ENCODE results near the gene LHX1.

The LHX1 gene

DNA sequence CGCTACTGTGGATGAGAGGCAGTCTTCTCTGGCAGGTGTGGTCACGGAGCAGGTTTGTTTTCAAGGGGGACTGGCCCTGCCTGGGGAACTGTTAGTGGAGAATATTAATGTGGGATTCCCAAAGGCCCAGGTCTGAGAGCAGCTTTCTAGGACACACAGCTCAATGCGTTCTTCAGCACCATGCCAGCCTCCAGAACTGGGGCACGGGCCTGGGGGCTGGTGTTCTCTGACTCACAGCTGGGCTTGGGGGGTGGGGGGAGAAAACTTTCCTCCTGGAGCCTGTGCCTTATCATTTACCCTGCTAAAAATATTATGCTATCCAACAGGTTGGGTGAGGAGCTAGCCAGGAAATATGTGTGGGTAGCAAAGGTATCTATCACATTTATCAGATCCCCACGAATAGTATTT, 13.5 kb upstream of the LHX1 start:
- no peak for DNase-seq

DNA sequence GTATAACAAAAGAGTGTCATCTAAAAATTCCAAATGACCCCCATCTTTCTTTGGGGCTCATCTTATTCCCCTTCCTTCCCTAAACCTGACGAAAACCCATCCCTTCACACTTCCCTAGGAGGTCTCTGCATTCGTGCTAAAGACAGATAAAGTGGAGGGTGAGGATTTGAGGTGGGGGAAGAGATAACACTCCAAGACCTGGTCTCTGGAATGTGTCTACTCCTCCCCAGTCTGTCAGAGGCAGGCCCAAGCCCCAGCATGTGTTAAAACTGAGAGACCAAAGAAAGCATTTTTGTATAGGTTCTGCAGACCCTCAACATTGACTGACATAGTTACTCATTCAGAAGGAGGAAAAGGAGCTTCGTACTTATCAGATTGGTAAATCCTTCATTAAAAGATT, 11.0 kb upstream of the LHX1 start:
- no peak for DNase-seq

DNA sequence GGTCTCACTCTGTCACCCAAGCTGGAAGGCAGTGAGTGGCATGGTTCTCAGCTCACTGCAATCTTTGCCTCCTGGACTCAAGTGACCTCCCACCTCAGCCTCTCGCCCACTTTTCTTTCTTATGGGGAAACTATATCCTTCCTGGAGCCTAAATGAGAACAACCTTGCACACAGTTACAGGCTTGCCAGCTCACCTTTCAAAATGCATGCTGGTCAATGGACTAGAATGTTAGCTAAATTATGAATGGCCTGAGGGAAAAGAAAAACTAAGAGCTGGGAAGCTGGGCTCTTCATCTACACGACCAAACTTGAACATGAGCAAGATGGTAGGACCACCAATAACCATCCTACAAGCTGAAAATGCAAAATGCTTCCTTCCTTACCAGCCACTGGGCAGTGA, 10.6 kb upstream of the LHX1 start:
- DNase-seq = no peak

DNA sequence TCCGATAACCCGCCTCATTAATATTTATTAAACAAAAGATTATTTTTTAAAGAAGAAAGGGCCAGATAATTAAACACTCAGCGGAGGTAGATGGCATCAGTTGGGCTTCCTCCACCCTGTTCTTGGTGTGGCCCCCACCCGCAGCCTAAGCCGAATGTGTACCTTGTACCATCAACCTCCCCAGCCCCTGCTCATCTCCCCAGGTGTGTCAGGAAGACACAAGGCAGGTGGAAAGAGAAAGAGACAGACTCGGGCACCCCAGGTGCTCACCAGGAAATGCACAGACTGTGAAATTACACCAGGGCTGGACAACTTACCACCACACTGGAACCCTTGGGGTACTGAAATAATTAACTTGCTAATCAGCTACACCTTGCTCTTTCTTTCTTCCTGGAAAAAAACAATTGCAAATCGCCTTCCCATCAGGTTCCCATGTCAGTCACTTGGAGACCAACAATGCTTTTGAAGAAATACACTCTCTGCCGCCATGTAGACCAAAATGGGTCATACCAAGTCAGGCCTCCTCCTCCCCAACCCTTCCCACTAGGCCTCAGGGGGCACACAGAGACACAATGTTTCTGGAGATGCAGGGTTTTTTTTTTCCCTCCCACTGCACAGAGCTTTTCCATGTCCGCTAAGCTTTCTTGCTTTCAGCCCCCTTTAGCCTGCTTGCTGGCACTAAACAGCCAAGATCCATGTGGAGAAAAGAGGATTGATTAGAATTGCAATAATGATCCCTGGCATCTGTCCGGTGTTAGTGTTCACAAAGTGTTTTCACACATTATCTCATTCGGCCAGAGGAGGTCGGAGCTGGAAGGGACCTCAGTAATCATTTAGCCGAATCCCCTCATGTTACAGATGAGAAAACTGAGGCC, 8.6 kb upstream of the LHX1 start:
- DNase-seq = no peak

DNA sequence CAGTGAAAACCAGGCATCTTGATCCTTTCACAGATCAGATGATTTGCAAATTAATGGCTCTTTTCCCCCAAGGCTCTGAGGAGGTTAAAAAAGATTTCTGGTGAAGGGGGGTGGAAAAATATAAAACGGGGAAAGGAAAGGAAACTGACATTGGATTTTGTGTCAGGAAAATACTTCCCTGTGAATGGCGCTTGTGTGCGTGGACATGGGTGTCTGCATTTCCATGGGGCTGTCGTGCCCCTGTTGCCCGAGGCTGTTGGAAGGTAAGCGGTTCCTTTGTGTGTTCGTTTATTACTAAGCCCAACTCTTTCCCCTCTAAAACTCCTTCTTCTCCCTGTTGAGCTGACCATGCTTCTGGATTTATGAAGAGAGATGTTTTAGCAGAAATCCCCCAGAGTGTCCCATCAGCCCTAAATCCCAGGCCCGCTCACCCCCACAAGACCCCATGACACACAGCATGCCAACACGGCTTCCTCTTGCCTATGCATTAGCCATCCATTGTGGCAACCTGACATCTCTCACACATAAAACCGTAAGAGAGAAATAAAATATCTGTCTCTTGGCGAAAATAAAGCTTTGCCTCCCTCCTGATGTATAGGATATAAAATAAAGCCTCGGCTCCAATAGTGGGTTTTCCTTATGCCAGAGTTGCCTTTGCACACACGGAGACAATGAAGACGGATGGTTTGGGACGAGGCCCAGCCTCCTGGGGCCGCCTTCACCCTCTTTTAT, 7.3 kb upstream of the LHX1 start:
- no peak for DNase-seq

DNA sequence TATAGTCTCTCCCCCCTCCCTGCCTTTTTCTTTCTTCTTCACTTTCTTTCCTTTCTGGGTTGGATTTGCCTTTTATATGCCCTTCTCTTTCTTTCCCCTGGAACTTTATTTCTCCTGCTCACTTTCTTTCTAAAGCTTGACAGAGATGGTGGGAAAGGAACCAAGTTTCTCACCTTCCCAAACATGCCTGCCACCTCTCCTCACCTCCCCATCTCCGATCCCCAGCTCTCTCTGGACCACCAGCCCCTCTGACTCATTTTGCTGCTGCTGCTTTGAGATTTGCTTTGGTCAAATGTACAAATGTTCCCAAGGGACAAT, 6.7 kb upstream of the LHX1 start:
- DNase-seq = no peak

DNA sequence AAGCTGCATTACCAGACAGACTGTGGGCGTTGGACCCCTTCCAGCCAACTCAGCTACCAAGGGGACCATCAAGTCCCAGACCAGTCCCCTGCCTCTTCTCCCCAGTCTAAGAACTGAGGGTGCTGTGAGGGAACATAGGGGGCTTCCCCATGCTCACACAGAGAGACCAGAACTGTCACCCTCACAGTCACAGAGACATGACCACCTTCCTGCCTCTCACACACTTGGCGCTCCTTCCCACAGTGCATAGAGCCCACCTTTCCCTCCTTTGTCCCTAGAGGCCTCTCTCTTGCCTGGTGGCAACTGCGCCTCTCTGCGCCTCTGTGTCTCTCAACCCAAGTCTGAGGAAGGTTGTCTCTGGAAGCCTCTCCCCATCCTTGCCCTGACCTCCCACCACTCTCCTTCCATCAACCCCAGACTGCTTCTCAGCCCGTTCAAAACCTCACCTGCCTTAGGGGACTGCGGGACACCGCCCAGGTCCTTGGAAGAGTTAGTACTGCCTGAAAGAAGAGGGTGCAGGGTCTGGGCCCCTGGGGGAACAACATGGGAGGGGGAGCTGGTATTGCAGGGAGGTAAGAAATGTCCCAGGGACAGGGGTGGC, 6.1 kb upstream of the LHX1 start:
- DNase-seq = no peak

DNA sequence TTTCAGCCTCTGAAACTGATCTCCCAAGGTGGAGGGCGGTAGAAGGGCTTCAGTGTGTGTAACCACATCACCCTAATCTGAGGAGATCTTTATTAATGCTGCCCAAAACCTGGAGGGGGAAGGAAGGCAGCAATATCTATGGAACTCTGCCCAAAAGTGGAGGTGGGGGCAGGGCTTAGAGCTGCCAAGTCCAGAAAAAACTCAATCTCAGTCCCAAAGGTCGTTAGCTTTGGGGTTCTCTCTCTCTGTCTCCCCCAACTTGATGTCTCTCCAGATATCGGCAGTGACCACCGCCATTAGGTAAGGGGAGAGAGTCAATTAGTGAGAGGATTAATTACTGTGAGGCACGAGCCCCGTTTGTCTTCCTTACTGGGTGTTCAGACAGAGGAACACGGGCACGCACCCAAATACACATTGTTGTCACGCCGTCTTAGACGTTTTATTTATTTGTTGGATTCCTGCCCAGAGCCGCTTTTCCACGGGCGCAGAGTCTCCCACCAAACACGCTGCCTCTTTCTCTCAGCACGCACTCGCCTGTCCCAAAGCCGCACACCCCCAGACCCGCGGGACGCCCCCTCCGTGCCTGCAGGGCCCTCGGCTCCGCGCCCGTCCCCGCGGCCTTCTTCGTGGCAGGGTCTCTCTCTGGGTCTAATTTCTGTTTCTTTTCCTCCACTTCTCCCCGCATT, 5.4 kb upstream of the LHX1 start:
- DNase-seq = no peak

DNA sequence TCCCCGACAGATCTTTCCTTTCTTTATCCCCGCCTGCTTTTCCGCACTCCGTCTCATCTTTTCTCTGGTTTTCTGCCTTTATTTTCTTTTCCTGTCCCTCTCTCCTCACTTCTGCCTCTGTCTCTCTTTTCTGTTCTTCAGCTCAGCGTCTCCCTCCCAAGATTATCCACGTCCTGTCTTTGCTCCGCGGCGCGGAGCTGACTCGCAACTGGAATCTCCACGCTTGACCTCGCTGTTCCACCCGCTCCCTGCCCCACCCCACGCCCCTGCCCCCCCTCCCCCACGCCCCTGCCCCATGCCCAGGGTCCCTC, 4.9 kb upstream of the LHX1 start:
- no peak for DNase-seq

DNA sequence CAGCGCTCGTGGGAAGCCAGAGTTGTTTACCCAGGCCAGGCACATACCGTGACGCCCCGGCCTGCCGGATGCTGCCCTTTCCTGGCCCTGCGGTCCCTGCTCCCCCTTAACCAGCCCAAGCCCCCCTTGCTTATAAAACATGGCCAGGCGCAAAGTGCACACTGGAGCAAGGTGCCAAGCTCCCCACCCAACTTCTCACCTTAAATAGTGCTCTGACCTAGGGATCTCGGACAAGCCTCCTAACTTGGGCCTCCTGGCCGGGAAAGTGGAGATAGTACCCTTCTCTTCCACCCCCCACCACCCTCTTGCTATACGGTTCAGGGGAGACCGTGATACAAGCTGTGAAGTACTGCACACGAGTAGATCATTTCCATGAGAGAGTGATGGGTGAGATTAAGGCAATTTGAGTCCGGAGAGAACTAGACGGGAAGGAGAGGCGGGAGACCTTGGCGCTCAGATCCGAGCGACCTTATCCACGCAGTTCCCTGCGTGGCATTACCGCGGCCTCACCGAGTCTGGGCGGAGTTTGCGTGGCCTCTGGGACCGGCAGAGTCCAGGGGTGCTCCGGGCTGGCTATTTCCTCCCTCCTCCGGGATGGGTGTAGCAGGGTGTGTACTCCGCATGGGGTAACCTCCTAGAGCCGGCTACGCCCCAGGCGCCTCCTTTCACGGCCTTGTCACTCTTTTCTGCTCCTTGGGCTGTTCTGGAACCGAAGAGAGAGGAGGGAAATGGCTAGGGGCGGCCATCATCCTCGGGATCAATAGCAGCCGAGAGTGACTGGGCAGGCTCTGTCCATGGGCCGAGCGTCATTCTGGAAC, 4.4 kb upstream of the LHX1 start:
- no peak for DNase-seq

DNA sequence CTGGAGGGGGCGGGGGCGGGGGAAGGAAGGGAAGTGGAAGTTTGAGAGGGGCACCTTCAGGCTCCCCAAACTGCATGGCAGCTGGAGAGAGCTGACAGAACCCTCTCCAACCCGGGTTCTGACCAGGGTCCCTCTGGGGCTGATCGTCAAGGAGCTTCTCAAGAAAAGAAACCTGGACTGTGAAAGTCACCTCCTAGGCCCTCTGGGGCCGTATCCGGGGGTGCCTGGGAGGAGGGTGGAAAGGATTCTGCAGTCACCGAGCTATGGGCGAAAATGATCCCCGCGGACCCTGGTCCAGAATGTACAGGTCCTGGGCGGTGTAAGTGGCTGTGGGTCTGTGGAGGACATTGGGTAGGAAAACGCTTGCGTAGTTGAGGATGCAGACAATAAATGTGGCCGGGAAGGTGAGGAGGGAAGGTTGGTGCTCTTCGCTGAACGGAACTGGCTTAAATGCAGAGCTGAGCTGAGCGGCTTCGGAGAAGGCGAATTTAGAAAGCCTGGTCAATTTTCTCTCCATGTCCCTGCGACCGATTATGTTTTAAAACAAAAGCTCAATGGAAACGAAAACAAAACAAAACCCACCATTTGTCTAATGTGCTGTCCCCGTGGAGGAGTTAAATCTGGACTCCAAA, 3.6 kb upstream of the LHX1 start:
- no peak for DNase-seq

DNA sequence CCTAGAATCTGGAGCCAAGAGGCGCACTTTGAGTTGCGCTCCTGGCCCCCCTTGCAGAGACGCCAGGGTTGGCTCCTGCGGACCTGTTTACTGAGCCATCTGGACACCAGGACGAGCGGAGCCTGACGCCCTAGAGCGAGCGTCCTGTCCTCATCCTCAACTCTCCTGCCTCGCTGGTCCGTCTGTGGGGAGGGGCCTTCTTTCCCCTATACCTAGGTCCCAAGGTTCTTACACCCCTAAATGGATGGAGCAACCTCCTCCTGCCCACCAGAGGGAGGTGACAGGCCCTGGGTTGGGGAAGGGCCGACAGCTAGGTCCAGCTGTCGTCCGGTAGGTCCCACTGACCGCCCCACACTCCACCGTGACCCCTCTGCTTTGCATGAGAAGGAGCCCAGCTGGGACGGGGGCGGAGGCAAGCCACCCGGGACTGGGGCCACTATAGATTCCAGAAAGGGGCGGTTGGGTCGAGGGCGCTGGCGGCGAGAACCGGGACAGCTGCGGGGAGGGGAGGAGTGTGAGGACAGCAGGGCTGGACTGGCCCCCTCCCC, 3.1 kb upstream of the LHX1 start:
- DNase-seq = no peak

DNA sequence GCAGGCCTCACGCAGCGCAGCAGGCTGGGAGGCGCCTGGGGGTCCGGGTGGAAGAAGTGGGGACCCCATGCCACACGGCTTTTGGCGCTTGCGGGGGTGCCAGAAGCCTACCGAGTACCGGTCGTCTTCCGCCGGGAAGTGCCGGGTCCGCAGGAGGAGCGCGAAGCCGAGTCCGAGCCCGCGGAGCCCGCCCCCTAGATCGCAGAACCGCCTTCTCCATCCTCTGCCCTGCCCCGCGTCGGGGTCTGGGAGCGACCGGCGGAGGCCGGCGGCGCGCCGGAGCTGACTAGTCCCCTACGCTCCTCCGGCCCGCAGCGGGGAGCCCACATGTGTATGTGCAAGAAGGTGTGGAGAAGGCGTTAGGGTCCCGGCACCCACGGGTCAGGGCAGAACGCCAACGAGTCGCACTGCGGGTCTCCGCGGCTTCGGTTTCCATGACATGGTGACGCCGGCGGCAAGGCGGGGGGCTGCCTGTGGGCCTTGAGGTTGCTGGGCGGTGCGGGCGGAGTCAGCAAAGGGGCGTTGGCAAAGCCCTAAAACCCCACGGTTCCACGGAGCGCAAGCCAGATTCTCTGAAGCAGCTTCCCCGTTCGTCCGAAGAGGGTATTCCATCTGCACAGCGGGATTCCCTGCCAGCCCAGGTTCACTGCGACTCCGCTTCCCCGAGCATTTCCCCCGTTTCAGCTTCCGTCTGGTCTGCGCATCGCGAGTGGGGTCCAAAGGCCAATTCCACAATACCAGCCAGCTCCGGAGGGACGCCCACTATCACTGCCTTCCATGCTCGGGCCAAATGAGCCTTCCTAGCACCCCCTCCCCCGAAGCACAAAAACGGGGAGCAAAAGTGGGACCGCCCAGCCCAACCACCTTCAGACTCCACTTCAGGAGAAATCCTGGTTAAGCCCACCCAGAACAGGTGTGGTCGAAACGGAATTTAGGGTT, 2.3 kb upstream of the LHX1 start:
- no peak for DNase-seq

DNA sequence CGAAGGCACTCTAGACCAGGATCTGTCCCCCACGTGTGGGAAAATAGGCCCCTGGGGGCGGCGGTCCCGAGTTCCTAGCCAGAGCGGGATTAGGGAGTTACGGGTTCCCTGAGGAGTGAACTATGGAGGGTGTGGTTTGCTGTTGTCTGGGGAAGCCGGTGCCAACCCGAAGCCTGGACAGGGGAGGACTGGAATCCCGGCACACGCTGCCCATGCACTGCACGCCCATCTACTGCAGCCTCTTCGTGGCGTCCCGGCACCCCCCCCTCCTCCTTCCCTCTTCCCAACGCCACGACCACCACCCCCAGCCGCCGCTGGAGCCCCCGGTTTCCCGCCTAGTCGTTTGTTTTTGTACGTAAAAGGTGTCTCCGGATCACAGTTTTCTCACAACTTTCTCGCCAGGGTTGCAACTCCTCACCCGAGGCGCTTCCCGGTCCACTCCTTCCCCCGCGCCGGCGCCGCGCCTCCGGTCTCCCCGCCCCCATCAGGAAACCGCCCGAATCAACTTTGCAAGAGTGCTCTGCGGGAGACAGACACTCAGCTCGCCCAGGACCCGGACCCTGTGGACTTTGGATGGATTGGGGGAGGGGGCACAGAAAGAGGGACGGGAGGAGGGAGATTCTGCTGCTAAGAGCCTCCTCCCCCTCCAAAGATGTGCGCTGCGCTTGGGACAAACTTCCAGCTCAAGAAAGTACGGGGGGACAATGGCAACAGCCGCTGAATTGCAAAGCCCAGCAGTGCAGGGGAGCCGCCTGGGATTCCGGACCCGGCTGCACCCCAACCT, 1.4 kb upstream of the LHX1 start:
- DNase-seq = no peak

DNA sequence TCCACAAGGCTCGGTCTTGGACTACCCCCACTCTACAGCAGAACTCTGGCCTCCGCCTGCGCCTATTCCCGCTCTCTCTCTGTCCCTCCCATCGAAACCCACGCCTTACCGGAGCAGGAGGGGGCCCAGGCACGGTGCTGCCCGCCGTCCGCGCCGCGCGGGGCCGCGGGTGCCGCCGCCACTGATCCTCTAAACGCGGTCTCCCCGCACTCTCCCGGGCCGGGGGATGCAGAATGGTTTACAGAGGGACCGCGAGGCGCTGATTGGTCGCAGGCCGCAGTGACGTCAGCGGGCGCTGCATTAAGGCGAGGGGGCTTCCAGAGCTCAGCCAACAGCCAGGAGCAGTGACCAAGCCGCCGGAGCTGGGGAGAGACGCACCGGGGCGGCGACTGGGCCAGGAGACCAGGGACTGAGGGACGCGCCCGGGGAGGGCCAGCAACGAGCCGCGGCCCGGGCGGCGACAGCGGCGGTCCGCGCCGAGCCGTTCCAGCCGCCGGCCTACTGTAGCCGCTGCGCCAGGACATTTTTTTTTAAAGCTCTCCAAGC, 747 bp upstream of the LHX1 start:
- no peak for DNase-seq

DNA sequence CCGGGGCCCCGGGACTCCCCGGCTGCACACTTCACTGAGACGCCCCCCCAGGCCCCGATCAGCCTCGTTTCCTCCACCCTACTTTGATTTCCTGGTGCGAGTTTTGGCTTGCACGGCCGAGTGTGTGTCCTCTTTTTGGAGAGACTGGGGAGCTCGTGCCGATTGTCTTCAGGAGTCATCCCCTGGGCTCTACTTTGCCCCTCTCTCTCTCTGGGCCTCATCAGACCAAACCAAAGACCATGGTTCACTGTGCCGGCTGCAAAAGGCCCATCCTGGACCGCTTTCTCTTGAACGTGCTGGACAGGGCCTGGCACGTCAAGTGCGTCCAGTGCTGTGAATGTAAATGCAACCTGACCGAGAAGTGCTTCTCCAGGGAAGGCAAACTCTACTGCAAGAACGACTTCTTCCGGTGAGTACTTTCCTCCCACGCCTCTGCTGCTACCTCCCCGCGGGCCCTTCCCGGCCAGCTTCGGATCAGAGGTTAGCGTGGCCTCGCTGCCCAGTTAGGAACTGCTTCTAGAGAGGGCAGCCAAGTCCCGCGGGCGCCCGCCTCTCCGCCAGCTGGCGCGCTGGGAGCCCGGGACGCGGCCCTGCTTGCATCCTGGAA, 787 bp downstream of the LHX1 start:
- no peak for DNase-seq

DNA sequence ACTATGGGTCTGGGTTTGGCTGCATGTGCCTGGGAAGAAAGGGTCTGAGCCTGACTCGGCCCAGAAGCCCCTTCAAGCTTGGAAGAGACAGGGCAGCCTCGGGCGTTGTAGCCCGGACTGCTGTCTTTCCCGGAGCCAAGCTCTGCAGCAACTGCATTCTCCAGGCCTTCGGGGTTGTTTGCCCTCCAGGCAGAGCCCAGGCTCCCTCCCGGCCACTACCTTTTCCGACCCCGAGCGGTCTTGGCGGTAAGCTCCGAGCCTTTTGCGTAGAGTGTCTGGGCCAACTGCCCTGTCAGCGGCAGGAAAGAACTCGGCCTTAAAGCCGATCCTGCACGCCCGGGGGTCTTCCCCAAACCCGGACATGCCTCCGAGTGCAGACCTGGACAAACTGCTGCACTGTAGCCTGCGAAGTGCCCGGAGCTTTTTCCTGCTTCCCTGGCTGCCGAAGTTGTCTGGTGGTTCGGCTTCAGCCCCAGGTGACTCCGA, 1.3 kb downstream of the LHX1 start:
- no peak for DNase-seq

DNA sequence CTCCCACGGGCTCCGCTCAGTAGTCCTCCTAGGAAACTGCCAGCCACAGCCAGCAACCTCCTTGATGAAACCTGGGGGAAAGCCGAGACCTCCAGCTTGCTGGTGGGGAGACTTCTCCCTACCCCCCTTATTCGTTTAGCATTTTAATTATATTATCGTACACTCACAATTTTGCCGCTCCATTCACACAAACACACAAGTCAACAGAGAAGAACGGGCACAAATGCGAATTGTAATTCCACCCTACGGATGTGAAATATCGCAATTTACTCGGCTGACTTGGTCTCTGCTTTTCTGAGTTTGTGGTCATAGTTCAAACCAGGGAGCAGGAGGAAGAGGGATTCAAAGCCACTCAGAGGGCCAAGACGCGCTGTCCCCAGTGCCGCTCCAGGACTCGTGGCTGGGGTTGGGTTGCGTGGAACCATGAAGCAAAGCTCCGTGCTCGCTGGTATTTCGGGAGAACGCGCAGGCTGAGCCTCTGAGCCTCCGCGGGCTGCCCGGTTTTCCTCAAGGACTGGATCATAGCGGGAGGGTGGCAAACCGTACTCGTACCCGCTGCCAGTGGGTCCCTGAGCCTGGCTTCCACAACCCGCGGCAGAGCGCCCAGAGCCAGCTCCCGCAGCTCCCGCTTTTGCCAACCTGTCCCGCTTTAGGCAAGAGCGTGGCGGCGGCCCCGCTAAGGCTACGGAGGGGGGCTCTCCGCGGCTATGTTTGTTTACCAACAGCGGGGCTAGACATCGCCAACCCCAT, 2.0 kb downstream of the LHX1 start:
- no peak for DNase-seq

All from effector CD4-positive, alpha-beta T cell (primary cell).